HepG2 (cell line): ENCODE results near the gene FBRSL1. TPM values are rescaled to one million over a fixed set of nuclear protein-coding genes. Genes with fewer than 3 reads are reported as not detected.

Experiments used
- ARID4A ChIP-seq: sonication (generic); formaldehyde crosslinking; IDR thresholded peaks from 2 replicates; pipeline ENCODE4 v1.5.0; 2020; ENCODE audit warnings: mild to moderate bottlenecking, missing genetic modification reagents, borderline replicate concordance
- ISL2 ChIP-seq: sonication (generic); formaldehyde crosslinking; IDR thresholded peaks from 2 replicates; pipeline ENCODE4 v1.5.0; 2020; ENCODE audit warnings: missing genetic modification reagents
- MXD3 ChIP-seq: IDR thresholded peaks from 2 replicates; pipeline ENCODE4 v1.6.1; 2016; ENCODE audit warnings: mild to moderate bottlenecking, missing biosample characterization, missing genetic modification reagents
- SAFB2 ChIP-seq: sonication (generic); formaldehyde crosslinking; IDR thresholded peaks from 2 replicates; pipeline ENCODE4 v1.5.1; 2020; ENCODE audit warnings: missing genetic modification reagents, low read depth, mild to moderate bottlenecking, borderline replicate concordance
- ZBTB7B ChIP-seq: sonication (generic); formaldehyde crosslinking; IDR thresholded peaks from 2 replicates; pipeline ENCODE4 v1.4.0; 2020; ENCODE audit warnings: missing genetic modification reagents
- ZC3H13 ChIP-seq: sonication (generic); formaldehyde crosslinking; IDR thresholded peaks from 2 replicates; pipeline ENCODE4 v1.8.1; 2023; ENCODE audit warnings: mild to moderate bottlenecking, missing genetic modification reagents, moderate library complexity
- ZMAT3 ChIP-seq: sonication (generic); formaldehyde crosslinking; conservative IDR thresholded peaks from 2 replicates; pipeline ENCODE4 v1.7.0; 2021; ENCODE audit warnings: missing genetic modification reagents
- ZNF274 ChIP-seq: sonication (generic); formaldehyde crosslinking; IDR thresholded peaks from 2 replicates; pipeline ENCODE4 v1.5.1; 2020; ENCODE audit warnings: mild to moderate bottlenecking, missing genetic modification reagents
- polyA plus RNA-seq, 8 experiments: library from polyadenylated mRNA; depleted of rRNA in 3 of 8; stranded (reverse) in 7 of 8; unstranded in 1 of 8; fragments of >200 nt; fragmentation: Illumina TruSeq in 4 of 8; extraction: Trizol in 4 of 8; gene quantifications; 2 replicates each; pipeline versions ENCODE4 v1.2.1 to v1.2.3, GENCODE V29; 2011 to 2016; ENCODE audit warnings: low read depth in 4 of 8, missing spikeins in 1 of 8, mixed read lengths in 1 of 8; ENCODE audit not compliant: insufficient read depth in 1 of 8
- total RNA-seq, 5 experiments: library from RNA; depleted of rRNA; stranded (reverse); fragments of >200 nt; fragmentation: Illumina TruSeq; extraction: Trizol; gene quantifications; 2 replicates each; pipeline ENCODE4 v1.2.3, GENCODE V29; 2016; ENCODE audit warnings: low read depth in 1 of 5

The FBRSL1 gene
- total and polyA plus RNA-seq, 2 of the 13 experiments (the other 11 are each of a cell fraction or from before 2014, with no cell fraction given): 3.6 to 7.9 TPM

GRCh38 chr12:132489078-132489601, 811 bp upstream of the FBRSL1 start (continued):
- TF ChIP-seq ZMAT3 (CRISPR knock-in tag) (0 out of 2 replicates have a peak, but pooled peaks have one; percentile 41), SAFB2 (CRISPR knock-in tag) (0 out of 2 replicates have a peak, but pooled peaks have one; percentile 35), ZC3H13 (CRISPR knock-in tag) (0 out of 2 replicates have a peak, but pooled peaks have one; percentile 52), MXD3 (CRISPR knock-in tag) (peak; percentile 27; the same call in 1 of the 2 replicates), ARID4A (CRISPR knock-in tag) (0 out of 2 replicates have a peak, but pooled peaks have one; percentile 39), ZNF274 (CRISPR knock-in tag) (0 out of 2 replicates have a peak, but pooled peaks have one; percentile 16), ISL2 (CRISPR knock-in tag) (no peak), ZBTB7B (CRISPR knock-in tag) (0 out of 2 replicates have a peak, but pooled peaks have one; percentile 18)
